Right atrium auricular region (tissue), 2 donors: ENCODE data around the gene SYT10. TPM values are rescaled to one million over a fixed set of nuclear protein-coding genes. Genes with fewer than 3 reads are reported as not detected.

Experiments
- DNase-seq: peaks from one replicate; pipeline ENCODE4 v3.0.0-alpha.2; 2019; ENCODE audit warnings: low spot score
- H3K27ac ChIP-seq, 2 donors: fragments of 200-600 bp; sonication (generic); 1 replicate in 1 of 2; 2 replicates in 1 of 2; pipeline ENCODE4 v1.5.1; 2016 to 2019
- H3K27me3 ChIP-seq, 2 donors: fragments of 200-600 bp; sonication (generic); one replicate each; pipeline versions ENCODE4 v1.5.1 to v1.6.0; 2017 to 2019
- H3K36me3 ChIP-seq: fragments of 200-600 bp; sonication (generic); one replicate; pipeline ENCODE4 v1.5.1; 2016
- H3K4me1 ChIP-seq, 2 donors: fragments of 200-600 bp; sonication (generic); one replicate each; pipeline versions ENCODE4 v1.5.1 to v1.6.0; 2017 to 2019
- H3K4me3 ChIP-seq, 2 donors: fragments of 200-600 bp; sonication (generic); 1 replicate in 1 of 2; 2 replicates in 1 of 2; pipeline ENCODE4 v1.5.1; 2017 to 2019; ENCODE audit warnings: mild to moderate bottlenecking in 1 of 2, moderate library complexity in 1 of 2
- H3K9me3 ChIP-seq, 2 donors: fragments of 200-600 bp; sonication (generic); one replicate each; pipeline ENCODE4 v1.5.1; 2019
- CTCF ChIP-seq, 2 donors: fragments of 200-600 bp; sonication (generic); IDR thresholded peaks; one replicate each; pipeline ENCODE4 v1.5.1; 2019; ENCODE audit warnings: antibody characterized with exemption in 2 of 2
- total RNA-seq, 2 donors: library from RNA; depleted of rRNA; stranded (reverse); fragments of >200 nt; gene quantifications; one replicate each; pipeline ENCODE4 v1.1.0, GENCODE V29; 2016

The SYT10 gene
- total RNA-seq, 2 donors from 2014 or later, result 0.08 TPM; not detected in 1

- peak overlapping the region in 1 of 2 donors; percentile 53 for H3K4me3 ChIP-seq
- H3K27me3 ChIP-seq, result no peaks in the 10 kb centered on the region
- no peak for DNase-seq
These were observed 1.4 kb downstream of the SYT10 start for GRCh38 chr12:33438025-33438772.

GRCh38 chr12:33437598-33437997, 2.0 kb downstream of the SYT10 start:
- no peak overlapping the region for H3K27ac ChIP-seq
- no peak for TF ChIP-seq CTCF (IDR thresholded peaks at IDR 0.05)
- H3K9me3 ChIP-seq, result no peaks in the 10 kb centered on the region
- H3K4me1 ChIP-seq, result peaks cover 0 to 13% of the 10 kb centered on the region in 2 donors
- H3K36me3 ChIP-seq, result no peaks in the 10 kb centered on the region
- H3K4me3 ChIP-seq, result no peak overlapping the region
- H3K27me3 ChIP-seq, result no peaks in the 10 kb centered on the region
- no peak for DNase-seq

More at GRCh38 chr12:33438025-33438772, 1.4 kb downstream of the SYT10 start:
- H3K4me1 ChIP-seq, result peaks cover 0 to 13% of the 10 kb centered on the region in 2 donors
- H3K36me3 ChIP-seq, result no peaks in the 10 kb centered on the region
- H3K27ac ChIP-seq, result no peak overlapping the region
- H3K9me3 ChIP-seq, result no peaks in the 10 kb centered on the region
- TF ChIP-seq CTCF (IDR thresholded peaks at IDR 0.05), result no peak

- no peaks in the 10 kb centered on the region for H3K4me1 ChIP-seq
- H3K36me3 ChIP-seq, result no peaks in the 10 kb centered on the region
- H3K27me3 ChIP-seq, result no peaks in the 10 kb centered on the region
- no peak overlapping the region for H3K4me3 ChIP-seq
- DNase-seq, result no peak
- TF ChIP-seq CTCF (IDR thresholded peaks at IDR 0.05), result no peak
- no peak overlapping the region for H3K27ac ChIP-seq
- no peaks in the 10 kb centered on the region for H3K9me3 ChIP-seq
These were observed 6.6 kb downstream of the SYT10 start for GRCh38 chr12:33432992-33433391.

GRCh38 chr12:33431648-33432047, 8.0 kb downstream of the SYT10 start:
- H3K27me3 ChIP-seq, result no peaks in the 10 kb centered on the region
- H3K4me3 ChIP-seq, result no peak overlapping the region
- no peak overlapping the region for H3K27ac ChIP-seq
- no peak for DNase-seq
- no peaks in the 10 kb centered on the region for H3K36me3 ChIP-seq
- H3K9me3 ChIP-seq, result no peaks in the 10 kb centered on the region
- TF ChIP-seq CTCF (IDR thresholded peaks at IDR 0.05), result no peak
- no peaks in the 10 kb centered on the region for H3K4me1 ChIP-seq

GRCh38 chr12:33429468-33429867, 10.2 kb downstream of the SYT10 start:
- Histone ChIP-seq H3K27ac (no peak overlapping the region), H3K9me3 (no peaks in the 10 kb centered on the region), H3K27me3 (no peaks in the 10 kb centered on the region), H3K36me3 (no peaks in the 10 kb centered on the region), H3K4me3 (no peak overlapping the region), H3K4me1 (no peaks in the 10 kb centered on the region)
- TF ChIP-seq CTCF (IDR thresholded peaks at IDR 0.05), result no peak
- DNase-seq, result no peak

- Histone ChIP-seq H3K27ac (no peak overlapping the region), H3K4me1 (no peaks in the 10 kb centered on the region), H3K4me3 (no peak overlapping the region), H3K9me3 (no peaks in the 10 kb centered on the region), H3K36me3 (no peaks in the 10 kb centered on the region), H3K27me3 (no peaks in the 10 kb centered on the region)
- no peak for TF ChIP-seq CTCF (IDR thresholded peaks at IDR 0.05)
- no peak for DNase-seq
These were observed 12.5 kb downstream of the SYT10 start for GRCh38 chr12:33427071-33427470.
